Vagina (tissue), 2 donors: Measurements from ENCODE around the gene MAPK6. TPM values are rescaled to one million over a fixed set of nuclear protein-coding genes. Genes with fewer than 3 reads are reported as not detected.

Experiments
- DNase-seq, 2 donors: peaks; one replicate each; pipeline ENCODE4 v3.0.0-alpha.2; 2017; ENCODE audit errors: extremely low spot score in 2 of 2
- H3K27ac ChIP-seq: fragments of 200-600 bp; sonication (generic); one replicate; pipeline ENCODE4 v1.5.1; 2019
- H3K27me3 ChIP-seq: fragments of 200-600 bp; sonication (generic); one replicate; pipeline ENCODE4 v1.5.1; 2019
- H3K36me3 ChIP-seq, 2 donors: fragments of 200-600 bp; sonication (generic); one replicate each; pipeline ENCODE4 v1.5.1; 2017 to 2019
- H3K4me1 ChIP-seq: fragments of 200-600 bp; sonication (generic); one replicate; pipeline ENCODE4 v1.5.1; 2019
- H3K4me3 ChIP-seq, 2 donors: fragments of 200-600 bp; sonication (generic); 1 replicate in 1 of 2; 2 replicates in 1 of 2; pipeline ENCODE4 v1.5.1; 2016 to 2019
- H3K9me3 ChIP-seq: fragments of 200-600 bp; sonication (generic); one replicate; pipeline ENCODE4 v1.5.1; 2019
- POLR2A ChIP-seq, 2 donors: fragments of 450-650 bp; IDR thresholded peaks; one replicate each; pipeline ENCODE4 v1.6.1; 2017; ENCODE audit warnings: antibody characterized with exemption in 2 of 2, mild to moderate bottlenecking in 2 of 2, moderate library complexity in 2 of 2
- POLR2AphosphoS5 ChIP-seq, 2 donors: sonication (generic); formaldehyde crosslinking; IDR thresholded peaks; one replicate each; pipeline ENCODE4 v1.9.0; 2017; ENCODE audit warnings: antibody characterized with exemption in 2 of 2, mild to moderate bottlenecking in 2 of 2, low read depth in 1 of 2; ENCODE audit not compliant: insufficient read depth in 1 of 2
- intact Hi-C: fragments of 100-400 bp; cut with DNase I; formaldehyde crosslinking; loops from one replicate; pipeline ENCODE4 v1.15.1; 2023
- total RNA-seq: library from RNA; depleted of rRNA; stranded (reverse); fragments of >200 nt; gene quantifications from one replicate; pipeline ENCODE4 v1.2.3, GENCODE V29; 2016
- TF ChIP-seq, protein P1 (sequence below), 3 experiments: fragments of 450-650 bp in 2 of 3; fragments of 200-600 bp in 1 of 3; sonication (generic) in 1 of 3; IDR thresholded peaks; one replicate each; pipeline ENCODE4 v1.5.1; 2017 to 2019; ENCODE audit warnings: antibody characterized with exemption in 3 of 3, mild to moderate bottlenecking in 2 of 3, moderate library complexity in 2 of 3

Gene MAPK6
- total RNA-seq, 1 donor from 2014 or later: 41.0 TPM

DNA sequence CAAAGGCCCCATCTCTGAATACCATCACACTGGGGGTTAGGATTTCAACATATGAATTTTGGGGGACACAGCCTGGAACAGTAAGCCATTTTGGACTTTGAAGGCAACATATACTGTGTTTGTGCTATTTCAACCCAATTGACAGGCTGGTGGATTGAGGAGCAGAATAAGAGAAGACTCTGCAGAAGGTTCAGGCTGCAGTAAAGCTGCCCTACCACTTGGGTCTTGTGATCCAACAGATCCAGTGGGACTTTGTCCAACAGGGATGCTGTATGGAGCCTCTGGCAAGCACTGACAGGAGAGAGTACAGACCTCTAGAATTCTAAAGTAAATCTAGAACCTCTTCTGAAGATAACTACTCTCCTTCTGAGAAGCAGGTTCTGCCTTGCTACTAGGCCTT is 94.7 kb downstream of the MAPK6 start:
- Histone ChIP-seq H3K4me1 (peaks cover 16% of the 10 kb centered on the region), H3K27me3 (no peaks in the 10 kb centered on the region), H3K36me3 (no peaks in the 10 kb centered on the region), H3K4me3 (no peak overlapping the region), H3K9me3 (no peaks in the 10 kb centered on the region), H3K27ac (no peak overlapping the region)
- DNase-seq: peak in 1 of 2 donors; percentile 54
- intact Hi-C loops: no loop called here
- TF ChIP-seq, protein P1, sequence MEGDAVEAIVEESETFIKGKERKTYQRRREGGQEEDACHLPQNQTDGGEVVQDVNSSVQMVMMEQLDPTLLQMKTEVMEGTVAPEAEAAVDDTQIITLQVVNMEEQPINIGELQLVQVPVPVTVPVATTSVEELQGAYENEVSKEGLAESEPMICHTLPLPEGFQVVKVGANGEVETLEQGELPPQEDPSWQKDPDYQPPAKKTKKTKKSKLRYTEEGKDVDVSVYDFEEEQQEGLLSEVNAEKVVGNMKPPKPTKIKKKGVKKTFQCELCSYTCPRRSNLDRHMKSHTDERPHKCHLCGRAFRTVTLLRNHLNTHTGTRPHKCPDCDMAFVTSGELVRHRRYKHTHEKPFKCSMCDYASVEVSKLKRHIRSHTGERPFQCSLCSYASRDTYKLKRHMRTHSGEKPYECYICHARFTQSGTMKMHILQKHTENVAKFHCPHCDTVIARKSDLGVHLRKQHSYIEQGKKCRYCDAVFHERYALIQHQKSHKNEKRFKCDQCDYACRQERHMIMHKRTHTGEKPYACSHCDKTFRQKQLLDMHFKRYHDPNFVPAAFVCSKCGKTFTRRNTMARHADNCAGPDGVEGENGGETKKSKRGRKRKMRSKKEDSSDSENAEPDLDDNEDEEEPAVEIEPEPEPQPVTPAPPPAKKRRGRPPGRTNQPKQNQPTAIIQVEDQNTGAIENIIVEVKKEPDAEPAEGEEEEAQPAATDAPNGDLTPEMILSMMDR (IDR thresholded peaks at IDR 0.05): no peak
- no peak for TF ChIP-seq POLR2AphosphoS5 (IDR thresholded peaks at IDR 0.05; ENCODE audit: insufficient read depth in 1 of 2, low read depth in 1 of 2)
- TF ChIP-seq POLR2A (IDR thresholded peaks at IDR 0.05): no peak

DNA sequence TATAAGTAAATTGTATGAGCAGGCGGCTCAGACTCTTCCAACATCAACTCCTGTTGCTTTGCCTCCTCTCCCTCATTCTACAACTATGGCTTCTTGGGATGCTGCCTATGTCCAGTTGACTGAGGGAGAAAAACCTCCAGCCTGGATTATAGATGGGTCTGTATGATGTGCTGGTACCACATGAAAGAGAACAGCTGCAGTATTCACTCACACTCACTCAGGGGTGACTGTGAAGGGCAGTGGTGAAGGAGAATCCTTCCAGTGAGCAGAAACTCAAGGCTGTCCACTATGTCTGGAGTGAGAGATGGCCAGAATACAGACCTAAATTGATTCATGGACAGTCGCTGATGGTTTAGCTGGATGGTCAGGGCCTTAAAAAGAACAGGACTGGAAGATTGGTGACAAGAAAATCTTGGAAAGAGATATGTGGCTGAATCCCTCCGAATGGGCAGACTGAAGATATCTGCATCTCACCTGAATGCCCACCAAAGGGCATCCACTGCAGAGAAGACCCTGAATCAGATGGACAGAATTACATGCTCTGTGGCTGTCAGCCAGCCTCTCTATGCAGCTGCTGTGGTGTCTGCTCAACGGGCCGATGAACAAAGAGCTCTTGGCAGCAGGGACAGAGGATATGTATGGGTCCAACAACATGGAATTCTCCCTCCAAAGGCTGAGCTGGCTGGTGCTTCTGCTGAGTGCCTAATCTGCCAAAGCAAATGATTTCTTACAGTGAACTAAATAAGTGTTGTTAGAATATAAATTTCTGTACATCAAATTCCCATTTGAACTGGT is 95.4 kb downstream of the MAPK6 start:
- DNase-seq: no peak
- Histone ChIP-seq H3K4me1 (peaks cover 16% of the 10 kb centered on the region), H3K27ac (no peak overlapping the region), H3K27me3 (no peaks in the 10 kb centered on the region), H3K36me3 (no peaks in the 10 kb centered on the region), H3K9me3 (no peaks in the 10 kb centered on the region), H3K4me3 (no peak overlapping the region)
- TF ChIP-seq POLR2AphosphoS5 (IDR thresholded peaks at IDR 0.05; ENCODE audit: insufficient read depth in 1 of 2, low read depth in 1 of 2) (no peak), POLR2A (IDR thresholded peaks at IDR 0.05) (no peak)
- TF ChIP-seq, protein P1 (IDR thresholded peaks at IDR 0.05): no peak
- intact Hi-C loops: no loop called here

DNA sequence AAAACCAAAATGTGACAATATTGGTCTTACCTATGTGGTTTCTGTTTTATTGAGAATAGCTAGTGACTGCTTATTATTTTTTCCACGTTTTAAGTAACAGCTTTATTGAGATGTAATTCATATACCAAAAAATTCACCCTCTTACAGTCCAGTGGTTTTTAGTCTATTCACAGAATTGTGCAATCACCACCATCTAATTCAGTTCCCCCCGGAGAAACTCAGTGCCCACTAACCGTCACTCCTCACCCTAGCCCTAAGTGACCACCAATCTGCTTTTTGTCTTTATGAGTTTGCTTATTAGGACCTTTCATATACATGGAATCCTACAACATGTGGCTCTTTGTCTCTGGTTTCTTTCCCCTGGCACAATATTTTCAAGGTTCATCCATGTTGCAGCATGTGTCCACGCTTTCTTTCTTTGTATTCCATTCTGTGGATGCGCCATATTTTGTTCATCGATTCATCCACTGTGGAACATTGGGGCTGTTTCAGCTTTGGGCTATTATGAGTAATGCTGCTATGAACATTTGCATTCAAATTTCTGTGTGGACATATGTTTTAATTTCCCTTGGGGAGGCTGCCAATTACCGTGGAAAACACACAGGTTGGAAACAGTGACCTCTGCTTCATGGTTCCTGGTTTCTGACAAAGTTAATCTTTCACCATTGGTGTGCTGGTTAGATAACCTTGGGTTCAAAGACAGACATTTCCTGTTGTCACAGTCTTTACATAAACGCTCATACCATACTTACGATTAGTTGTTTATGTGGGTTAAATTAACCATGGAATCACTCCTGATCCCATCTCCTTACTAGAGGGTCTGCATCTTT is 96.8 kb downstream of the MAPK6 start:
- no peaks in the 10 kb centered on the region for H3K9me3 ChIP-seq
- H3K27ac ChIP-seq: no peak overlapping the region
- TF ChIP-seq POLR2A (IDR thresholded peaks at IDR 0.05) (no peak), POLR2AphosphoS5 (IDR thresholded peaks at IDR 0.05; ENCODE audit: insufficient read depth in 1 of 2, low read depth in 1 of 2) (no peak)
- TF ChIP-seq, protein P1 (IDR thresholded peaks at IDR 0.05): no peak
- H3K36me3 ChIP-seq: no peaks in the 10 kb centered on the region
- H3K4me3 ChIP-seq: no peak overlapping the region
- no peaks in the 10 kb centered on the region for H3K27me3 ChIP-seq
- no peak for DNase-seq
- H3K4me1 ChIP-seq: peaks cover 16% of the 10 kb centered on the region
- intact Hi-C loops: no loop called here

Other genes with a start within 250 kb of the MAPK6 start
- gene TMOD3, start 189.6 kb upstream of the MAPK6 start, total RNA-seq: 28.5 TPM
- 21.9 TPM for gene LEO1, start 47.4 kb upstream of the MAPK6 start, total RNA-seq
- 4.7 TPM for gene BCL2L10, start 93.6 kb downstream of the MAPK6 start, total RNA-seq
- 48.6 TPM for gene GNB5, start 172.2 kb downstream of the MAPK6 start, total RNA-seq